Glutamatergic neuron (in vitro differentiated cells): ENCODE results near the gene CNOT6. TPM values are rescaled to one million over a fixed set of nuclear protein-coding genes. Genes with fewer than 3 reads are reported as not detected.

ENCODE experiments used
- DNase-seq: peaks from one replicate; pipeline ENCODE4 v3.0.0; 2022
- H3K27ac Mint-ChIP-seq: one replicate; pipeline ENCODE4 v1.8.0; 2020; ENCODE audit warnings: mild to moderate bottlenecking, mixed read lengths, inconsistent platforms; ENCODE audit not compliant: unreplicated experiment
- H3K27me3 Mint-ChIP-seq: one replicate; pipeline ENCODE4 v1.8.0; 2020; ENCODE audit warnings: mild to moderate bottlenecking, moderate library complexity, mixed read lengths, inconsistent platforms; ENCODE audit not compliant: unreplicated experiment
- H3K36me3 Mint-ChIP-seq: one replicate; pipeline ENCODE4 v1.8.0; 2020; ENCODE audit warnings: mild to moderate bottlenecking, mixed read lengths, inconsistent platforms; ENCODE audit not compliant: unreplicated experiment
- H3K4me1 Mint-ChIP-seq: one replicate; pipeline ENCODE4 v1.8.0; 2020; ENCODE audit warnings: mild to moderate bottlenecking, low read depth, mixed read lengths, inconsistent platforms; ENCODE audit not compliant: unreplicated experiment
- H3K4me3 Mint-ChIP-seq: one replicate; pipeline ENCODE4 v1.8.0; 2020; ENCODE audit warnings: mild to moderate bottlenecking, mixed read lengths, inconsistent platforms; ENCODE audit not compliant: unreplicated experiment
- H3K9me3 Mint-ChIP-seq: one replicate; pipeline ENCODE4 v1.8.0; 2020; ENCODE audit warnings: mild to moderate bottlenecking, moderate library complexity, mixed read lengths, inconsistent platforms; ENCODE audit not compliant: unreplicated experiment
- CTCF ChIP-seq: fragments of 200-600 bp; sonication (generic); IDR thresholded peaks from one replicate; pipeline ENCODE4 v1.5.0; 2021; ENCODE audit not compliant: partially characterized antibody, unreplicated experiment
- total RNA-seq: library from RNA; stranded (reverse); fragmentation: NEBNext Ultra II Directional; extraction: Animal tissue kit (Norgen Biotek cat#: 25700); gene quantifications from one replicate; pipeline ENCODE4 v1.2.1, GENCODE V29; 2021; ENCODE audit not compliant: unreplicated experiment

The CNOT6 gene
- total RNA-seq, 1 donor from 2014 or later, result 62.0 TPM

GRCh38 chr5:180626661-180627385, 132.6 kb downstream of the CNOT6 start:
- no peak overlapping the region for H3K4me3 Mint-ChIP-seq
- no peak overlapping the region for H3K27ac Mint-ChIP-seq
- no peaks in the 10 kb centered on the region for H3K4me1 Mint-ChIP-seq
- no peak for TF ChIP-seq CTCF
- no peaks in the 10 kb centered on the region for H3K36me3 Mint-ChIP-seq
- no peak for DNase-seq
- peaks cover 1% of the 10 kb centered on the region for H3K9me3 Mint-ChIP-seq
- peaks cover 4% of the 10 kb centered on the region for H3K27me3 Mint-ChIP-seq

GRCh38 chr5:180627386-180628120, 133.4 kb downstream of the CNOT6 start:
- DNase-seq, result no peak
- Mint-ChIP-seq H3K9me3 (peaks cover under 1% of the 10 kb centered on the region), H3K4me3 (no peak overlapping the region), H3K36me3 (no peaks in the 10 kb centered on the region), H3K27ac (no peak overlapping the region), H3K4me1 (peaks cover 3% of the 10 kb centered on the region), H3K27me3 (peaks cover 3% of the 10 kb centered on the region)
- no peak for TF ChIP-seq CTCF

Other genes starting within 250 kb of the CNOT6 start
- 47.4 TPM for gene MAPK9, start 202.3 kb upstream of the CNOT6 start, total RNA-seq
- gene GFPT2, start 141.0 kb upstream of the CNOT6 start, total RNA-seq, result 11.6 TPM
- not detected for gene SCGB3A1, start 97.1 kb downstream of the CNOT6 start, total RNA-seq
- 0.17 TPM for gene FLT4, start 155.2 kb downstream of the CNOT6 start, total RNA-seq
- not detected for gene OR2Y1, start 245.7 kb downstream of the CNOT6 start, total RNA-seq